NCI-H2227 (cell line): ENCODE data around the gene COPS6.
A peak's percentile ranks its signal among the peaks of the same experiment; 100 is the strongest.

ENCODE experiments used
- DNase-seq: peaks from one replicate; lab custom pipeline; 2025; ENCODE audit not compliant: unreplicated experiment; lab: John Stamatoyannopoulos, UW

The COPS6 gene

DNA sequence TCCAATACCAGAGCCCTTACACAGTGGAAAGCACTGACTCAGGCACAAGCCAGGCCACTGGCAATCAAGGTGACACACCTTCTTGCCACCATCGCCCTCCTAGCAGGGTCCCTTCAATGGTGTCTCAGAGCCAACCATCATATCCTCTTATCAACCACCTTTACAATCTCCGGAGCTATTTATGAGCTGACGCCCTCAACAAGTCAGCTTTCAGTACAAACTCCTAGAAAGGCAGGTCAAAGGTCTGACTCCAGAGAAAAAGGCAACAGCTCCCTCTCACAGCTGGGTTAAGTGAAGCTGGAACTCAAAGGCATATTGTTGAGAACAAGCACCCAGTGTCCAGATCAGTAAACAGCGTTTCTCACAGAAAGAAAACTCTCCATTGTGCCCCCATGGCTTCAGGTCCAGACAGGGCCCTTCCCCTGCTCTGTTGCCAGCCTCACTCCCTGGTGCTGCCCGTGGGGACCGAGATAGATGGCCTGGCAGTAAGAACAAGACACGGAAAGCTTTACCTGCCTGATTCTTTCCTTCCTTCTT, 9.7 kb upstream of the COPS6 start:
- DNase-seq, result no peak

- peak; percentile 64 for DNase-seq
Measured at GRCh38 chr7:100080907-100081534, 7.7 kb upstream of the COPS6 start.

DNA sequence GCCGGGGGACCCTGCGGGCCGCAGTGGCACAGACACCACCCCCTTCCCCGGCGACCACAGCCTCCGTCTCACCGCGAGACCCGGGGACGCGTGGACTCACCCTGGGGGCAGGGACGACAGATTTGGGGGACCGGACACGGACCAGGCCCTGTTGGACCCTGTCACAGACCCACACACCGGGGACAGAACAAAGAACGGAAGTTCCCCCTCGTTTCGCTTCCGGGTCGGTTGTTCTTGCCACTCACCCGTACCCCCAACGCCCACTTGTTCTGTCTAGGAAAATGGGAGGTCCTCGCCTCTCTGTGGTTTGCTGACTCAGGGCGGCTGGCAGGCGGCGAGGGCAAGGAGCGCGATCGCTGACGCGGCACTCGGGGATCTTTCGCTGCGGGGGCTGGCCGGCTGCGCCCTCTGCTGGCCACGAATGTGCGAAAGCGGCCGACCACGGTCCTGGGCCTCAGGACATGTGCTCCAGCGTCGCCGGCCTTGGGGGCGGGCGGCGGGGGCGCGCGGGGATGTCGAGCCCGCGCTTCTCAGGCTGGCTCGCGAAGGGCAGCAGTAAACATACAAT, 7.2 kb upstream of the COPS6 start, which contains the start of gene ZNF3:
TSS of gene ZNF3 (minus strand) at position 189 of the 568 bp plus-strand sequence. CDS start 4,366 bp downstream, outside the sequence.
- DNase-seq, result peak; percentile 100

GRCh38 chr7:100082978-100083377, 5.8 kb upstream of the COPS6 start:
- DNase-seq, result no peak

DNA sequence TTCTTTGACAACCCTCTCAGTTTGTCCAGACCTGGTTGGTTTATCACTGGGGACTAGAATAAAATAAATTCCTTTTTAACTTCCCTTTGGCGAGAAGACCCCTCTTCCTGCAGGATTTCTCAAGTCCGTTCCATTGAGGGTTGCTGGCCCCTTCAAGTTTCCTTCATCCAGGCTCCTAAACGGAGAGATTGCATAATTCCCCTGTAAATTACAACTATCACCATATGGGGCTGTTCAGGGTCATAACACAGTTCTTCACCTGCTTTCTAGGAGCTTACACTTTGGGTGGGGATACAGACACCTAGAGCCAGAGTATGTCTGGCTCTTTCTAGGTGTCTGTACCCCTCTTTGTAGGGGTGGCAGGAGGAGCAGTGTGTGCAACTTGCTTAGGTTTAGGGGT, 3.3 kb upstream of the COPS6 start:
- DNase-seq, result no peak

DNA sequence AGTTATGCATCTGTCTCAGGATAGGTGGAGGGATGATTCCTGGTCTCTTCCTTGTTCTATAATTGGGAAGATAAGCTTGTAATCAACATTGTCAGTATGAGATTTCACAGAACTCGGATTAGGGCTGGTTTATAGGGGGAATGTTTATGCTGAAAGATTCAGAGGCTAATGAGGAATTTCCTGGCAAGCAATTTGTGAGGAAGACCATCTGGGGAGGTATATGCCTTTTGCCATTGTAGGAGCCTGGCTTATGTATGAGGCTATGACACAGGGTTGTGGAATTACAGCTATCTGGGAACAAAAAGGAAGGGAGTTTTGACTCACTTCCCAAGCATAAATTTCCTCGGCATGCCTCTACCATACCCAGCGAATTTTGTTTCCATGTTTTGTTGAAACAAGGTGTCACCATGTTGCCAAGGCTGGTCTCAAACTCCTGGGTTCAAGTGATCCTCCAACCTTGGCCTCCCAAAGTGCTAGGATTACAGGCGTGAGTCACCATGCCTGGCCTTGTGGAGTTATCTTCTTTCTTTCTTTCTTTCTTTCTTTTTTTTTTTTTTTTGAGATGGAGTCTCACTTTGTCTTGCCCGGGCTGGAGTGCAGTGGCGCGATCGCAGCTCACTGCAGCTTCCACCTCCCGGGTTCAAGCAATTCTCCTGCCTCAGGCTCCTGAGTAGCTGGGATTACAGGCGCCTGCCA, 1.6 kb upstream of the COPS6 start:
- DNase-seq, result no peak

GRCh38 chr7:100088095-100088620, 611 bp upstream of the COPS6 start:
- no peak for DNase-seq

DNA sequence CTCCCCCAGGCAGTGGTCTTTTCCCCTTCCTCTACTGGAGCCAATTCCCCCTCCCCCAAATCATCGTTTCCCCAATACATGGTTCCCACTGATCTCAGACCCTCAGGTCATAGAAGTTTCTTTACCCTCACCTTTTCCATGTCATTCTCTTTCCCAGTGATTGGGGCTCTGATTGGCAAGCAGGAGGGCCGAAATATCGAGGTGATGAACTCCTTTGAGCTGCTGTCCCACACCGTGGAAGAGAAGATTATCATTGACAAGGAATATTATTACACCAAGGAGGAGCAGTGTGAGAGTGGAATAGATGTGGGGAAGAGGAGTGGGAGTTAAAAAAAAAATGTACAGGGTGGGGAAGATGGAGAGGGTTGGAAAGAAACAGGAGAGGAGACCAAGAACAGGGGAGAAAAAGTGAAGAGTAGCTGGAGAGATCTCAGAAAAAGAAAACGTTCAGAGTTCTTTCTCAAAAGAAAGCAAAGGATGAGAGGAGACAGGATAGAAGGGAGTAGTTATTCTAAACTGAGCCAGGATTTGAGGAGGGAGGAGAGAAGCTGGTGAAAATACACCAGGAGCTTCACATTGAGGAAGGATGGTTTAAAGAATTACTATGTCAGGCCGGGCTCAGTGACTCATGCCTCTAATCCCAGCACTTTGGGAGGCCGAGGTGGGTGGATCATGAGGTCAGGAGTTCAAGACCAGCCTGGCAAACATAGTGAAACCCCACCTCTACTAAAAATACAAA, 858 bp downstream of the COPS6 start:
- DNase-seq, result no peak

DNA sequence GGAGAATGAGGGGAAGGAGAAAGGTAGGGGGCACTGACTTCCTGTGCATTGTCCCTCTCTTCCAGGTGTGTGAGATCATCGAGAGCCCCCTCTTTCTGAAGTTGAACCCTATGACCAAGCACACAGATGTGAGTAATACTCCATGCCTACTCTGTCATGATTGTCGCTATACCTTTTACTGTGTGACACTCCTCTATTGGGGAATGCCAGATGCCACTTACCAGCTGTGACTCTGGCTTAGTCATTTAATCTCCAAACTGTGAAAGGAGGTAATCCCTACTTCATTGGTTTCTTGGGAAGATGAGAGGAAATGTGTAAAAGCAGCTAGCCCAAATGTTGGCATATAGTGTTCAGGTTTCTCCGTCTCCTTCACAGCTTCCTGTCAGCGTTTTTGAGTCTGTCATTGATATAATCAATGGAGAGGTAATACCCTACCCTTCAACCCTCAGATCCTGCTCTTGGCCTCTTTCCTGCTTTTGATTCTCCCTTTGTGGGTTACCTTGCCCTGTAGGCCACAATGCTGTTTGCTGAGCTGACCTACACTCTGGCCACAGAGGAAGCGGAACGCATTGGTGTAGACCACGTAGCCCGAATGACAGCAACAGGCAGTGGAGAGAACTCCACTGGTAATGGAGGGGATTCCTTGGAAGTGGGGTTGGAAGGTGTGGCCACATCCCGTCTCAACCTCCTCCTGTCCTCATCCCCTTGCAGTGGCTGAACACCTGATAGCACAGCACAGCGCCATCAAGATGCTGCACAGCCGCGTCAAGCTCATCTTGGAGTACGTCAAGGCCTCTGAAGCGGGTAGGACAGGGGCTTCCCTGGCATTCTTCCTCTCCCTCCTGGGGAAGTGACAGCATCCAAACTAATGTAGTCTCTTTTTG, 2.0 kb downstream of the COPS6 start:
- DNase-seq, result no peak

DNA sequence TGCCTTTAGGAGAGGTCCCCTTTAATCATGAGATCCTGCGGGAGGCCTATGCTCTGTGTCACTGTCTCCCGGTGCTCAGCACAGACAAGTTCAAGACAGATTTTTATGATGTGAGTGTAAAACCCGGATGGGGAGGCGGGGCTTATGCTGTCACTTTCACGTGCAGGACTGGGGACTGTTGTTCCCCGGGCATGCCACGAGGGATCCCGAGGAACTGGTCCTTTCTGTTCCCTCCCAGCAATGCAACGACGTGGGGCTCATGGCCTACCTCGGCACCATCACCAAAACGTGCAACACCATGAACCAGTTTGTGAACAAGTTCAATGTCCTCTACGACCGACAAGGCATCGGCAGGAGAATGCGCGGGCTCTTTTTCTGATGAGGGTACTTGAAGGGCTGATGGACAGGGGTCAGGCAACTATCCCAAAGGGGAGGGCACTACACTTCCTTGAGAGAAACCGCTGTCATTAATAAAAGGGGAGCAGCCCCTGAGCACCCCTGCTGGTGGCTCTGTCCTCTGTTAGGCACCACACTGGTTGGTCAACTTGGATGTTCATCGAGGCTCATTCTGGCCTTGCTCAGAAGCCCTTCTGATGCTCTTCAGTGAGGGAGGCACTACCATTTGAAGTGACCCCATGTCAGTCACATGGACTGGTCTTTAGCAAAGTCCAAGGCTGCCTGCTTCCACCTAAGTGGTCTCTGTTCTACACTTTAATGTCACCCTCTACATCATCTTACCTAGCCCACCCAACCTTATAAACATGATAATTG, 2.8 kb downstream of the COPS6 start:
- DNase-seq, result no peak

DNA sequence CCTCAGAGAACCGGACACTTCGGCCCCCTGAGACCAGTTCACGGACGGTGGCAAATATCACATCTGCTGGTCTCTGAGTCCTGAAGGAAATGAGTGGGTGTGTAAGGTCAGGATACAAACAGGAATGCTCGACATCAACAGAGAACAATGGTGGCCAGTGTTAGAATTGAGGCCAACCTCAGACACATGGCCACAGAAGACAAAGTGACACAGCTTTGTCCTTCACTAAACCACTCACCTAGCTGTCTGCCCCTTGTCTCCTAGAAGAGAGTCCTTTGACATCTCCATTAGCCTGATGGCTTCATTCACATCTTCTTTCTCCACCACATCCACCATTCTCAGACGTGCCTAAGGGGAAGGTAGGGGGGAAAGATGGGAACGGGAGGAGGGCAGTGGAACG, 4.3 kb downstream of the COPS6 start:
- DNase-seq, result no peak

DNA sequence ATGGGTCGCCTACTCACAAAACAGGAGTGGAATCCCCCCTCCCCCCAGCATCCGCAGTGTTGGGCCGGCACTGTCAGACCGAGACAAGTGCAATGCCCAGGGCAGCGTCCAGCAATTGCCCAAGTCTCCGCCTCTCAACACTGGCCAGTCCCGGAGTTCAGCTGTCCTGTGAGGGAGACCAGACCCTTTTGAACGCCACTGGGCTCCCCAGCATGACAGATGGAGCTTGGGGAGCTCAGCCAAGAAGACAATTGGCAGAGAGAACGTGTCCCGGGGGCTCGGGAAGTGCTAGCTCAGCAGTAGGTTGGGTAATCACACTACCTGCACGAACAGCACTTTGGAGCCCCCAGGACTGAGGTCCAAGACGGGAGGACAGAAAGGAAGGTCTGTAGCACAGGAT, 4.7 kb downstream of the COPS6 start:
- DNase-seq, result no peak

DNA sequence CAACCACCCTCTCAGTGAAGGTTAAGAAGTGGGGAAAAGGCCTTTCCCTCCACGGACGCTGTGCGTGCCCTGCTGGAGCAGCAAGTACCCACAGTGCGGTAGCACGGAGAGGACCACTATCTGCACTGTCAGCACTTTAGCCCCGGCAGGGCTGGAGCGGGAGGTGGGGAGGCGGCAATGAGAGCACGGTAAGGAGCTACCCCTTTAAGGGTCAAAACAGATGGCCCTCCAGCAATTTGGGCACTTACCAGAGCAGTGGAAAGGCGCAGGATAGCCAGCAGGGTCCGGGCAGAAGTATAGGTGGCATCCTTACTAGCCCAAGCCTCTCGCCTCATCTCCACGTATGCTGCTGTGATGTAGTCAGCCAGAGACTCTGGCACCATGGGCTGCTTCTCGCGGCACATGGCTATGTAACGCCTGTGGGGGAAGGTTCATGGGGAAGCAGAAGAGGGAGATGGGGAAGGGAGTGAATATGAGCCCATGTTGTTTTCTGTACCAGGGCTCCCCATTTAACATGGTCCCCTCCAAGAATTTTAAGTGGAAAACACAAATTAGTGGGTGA, 5.2 kb downstream of the COPS6 start:
- no peak for DNase-seq

GRCh38 chr7:100095289-100095688, 6.5 kb downstream of the COPS6 start:
- DNase-seq, result no peak

GRCh38 chr7:100095704-100096103, 6.9 kb downstream of the COPS6 start:
- no peak for DNase-seq

DNA sequence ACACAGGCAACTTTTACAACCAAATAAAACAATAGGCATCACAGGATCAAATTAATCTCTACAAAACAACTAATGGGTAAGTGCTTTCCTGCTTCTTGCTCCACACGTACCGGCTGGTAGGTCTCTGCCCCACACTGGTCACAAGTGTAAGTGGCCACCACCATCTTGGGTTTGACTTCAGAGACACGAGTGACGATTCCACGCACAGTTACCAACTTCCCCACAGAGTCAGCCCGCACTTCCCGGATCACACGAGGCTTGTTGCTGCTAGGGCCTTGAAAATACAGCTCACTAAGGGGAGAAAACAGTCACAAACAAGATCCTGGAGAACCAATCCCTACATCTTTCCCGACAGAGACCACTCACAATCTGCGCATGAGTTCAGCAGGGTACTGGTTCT, 10.1 kb downstream of the COPS6 start:
- DNase-seq, result no peak

DNA sequence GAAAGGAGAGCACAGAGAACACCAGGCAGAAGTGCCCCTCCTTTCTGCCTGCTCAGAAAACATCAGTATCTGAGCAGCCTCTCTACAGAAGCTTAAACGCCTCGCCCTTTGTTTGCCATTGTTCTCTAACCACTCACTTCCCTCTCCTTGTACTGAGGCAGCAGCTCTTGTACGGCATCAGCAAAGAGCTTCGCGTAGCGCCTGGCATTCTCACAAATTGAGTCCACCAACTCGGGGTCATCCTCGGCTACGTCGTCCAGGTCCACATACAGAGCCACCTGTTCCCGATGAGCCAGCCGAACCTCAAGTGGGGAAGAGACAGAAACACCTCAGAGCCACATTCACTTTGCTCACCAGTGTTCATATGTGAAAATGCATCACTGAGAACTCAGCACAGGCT, 10.7 kb downstream of the COPS6 start:
- no peak for DNase-seq

DNA sequence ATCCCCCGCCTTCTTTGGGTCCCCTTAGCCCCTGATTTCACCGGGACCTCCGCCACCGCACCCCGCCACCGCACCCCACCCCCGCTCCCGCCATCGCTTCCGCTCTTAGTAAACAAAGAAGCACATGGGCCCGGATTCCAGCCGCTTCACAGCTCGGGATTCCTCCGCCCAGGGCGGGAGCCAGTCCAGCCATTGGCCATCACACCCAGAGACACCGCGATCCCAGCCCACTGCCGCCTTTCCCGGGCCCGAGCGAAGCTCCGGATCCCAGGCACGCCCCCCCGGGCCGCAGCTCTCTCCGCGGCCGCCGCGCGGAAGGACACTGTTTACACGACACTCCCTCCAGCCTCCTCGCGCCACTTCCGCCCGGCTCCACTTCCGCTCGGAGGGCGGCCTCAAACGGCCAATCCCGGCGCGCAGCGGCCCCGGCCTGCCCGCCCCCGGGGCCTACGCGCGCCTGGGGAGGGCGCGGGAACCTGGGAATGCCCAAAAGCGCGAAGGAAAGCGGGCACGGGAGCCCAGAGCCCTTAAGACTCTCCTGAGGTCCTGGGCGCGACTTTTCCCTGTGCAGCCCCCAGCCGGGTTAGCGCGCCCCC, 11.7 kb downstream of the COPS6 start:
- peak; percentile 99 for DNase-seq
